NCI-H2107 (cell line): Measurements from ENCODE around the gene TPRX1.
"Not testable (repeated sequence)": the region's sequence is repeated elsewhere in the genome, so short reads cannot be mapped to it uniquely, and the experiment has no call there.

Experiments used
- DNase-seq: peaks from one replicate; lab custom pipeline; 2025; lab: John Stamatoyannopoulos, UW

The TPRX1 gene

GRCh38 chr19:47804451-47804850 lies at the start of gene TPRX1:
Gene TPRX1 (minus strand): TSS chr19:47804551. CDS start chr19:47804539, 12 bp downstream.
- DNase-seq: not testable (repeated sequence)

GRCh38 chr19:47853003-47853402 lies 48.7 kb upstream of the TPRX1 start:
- DNase-seq: no peak

GRCh38 chr19:47848823-47849473 lies 44.6 kb upstream of the TPRX1 start:
- DNase-seq: no peak

GRCh38 chr19:47848425-47848822 lies 44.1 kb upstream of the TPRX1 start:
- DNase-seq: no peak

GRCh38 chr19:47842941-47843340 lies 38.6 kb upstream of the TPRX1 start:
- DNase-seq: no peak

- DNase-seq: no peak
Measured at GRCh38 chr19:47839913-47840312, 35.6 kb upstream of the TPRX1 start.

- DNase-seq: no peak
Measured at GRCh38 chr19:47839411-47839810, 35.1 kb upstream of the TPRX1 start.

GRCh38 chr19:47836038-47836437 lies 31.7 kb upstream of the TPRX1 start:
- DNase-seq: no peak

- no peak for DNase-seq
Measured at GRCh38 chr19:47832723-47833122, 28.4 kb upstream of the TPRX1 start.

- no peak for DNase-seq
Measured at GRCh38 chr19:47826800-47827199, 22.4 kb upstream of the TPRX1 start.

- DNase-seq: no peak
Measured at GRCh38 chr19:47824396-47824795, 20.0 kb upstream of the TPRX1 start.

GRCh38 chr19:47821460-47822020 lies 17.2 kb upstream of the TPRX1 start, which contains the start of gene CRX:
Gene CRX (plus strand): TSS chr19:47821937. CDS start chr19:47834444, 12,507 bp downstream.
- no peak for DNase-seq

GRCh38 chr19:47820410-47820809 lies 16.1 kb upstream of the TPRX1 start:
- no peak for DNase-seq

GRCh38 chr19:47819858-47820257 lies 15.5 kb upstream of the TPRX1 start:
- no peak for DNase-seq

GRCh38 chr19:47818221-47818620 lies 13.9 kb upstream of the TPRX1 start:
- DNase-seq: not testable (repeated sequence)

GRCh38 chr19:47816270-47816669 lies 11.9 kb upstream of the TPRX1 start:
- DNase-seq: not testable (repeated sequence)

- no peak for DNase-seq
Measured at GRCh38 chr19:47813995-47814328, 9.6 kb upstream of the TPRX1 start.

- DNase-seq: no peak
Measured at GRCh38 chr19:47813304-47813994, 9.1 kb upstream of the TPRX1 start.

GRCh38 chr19:47806435-47806834 lies 2.1 kb upstream of the TPRX1 start:
- DNase-seq: no peak

- no peak for DNase-seq
Measured at GRCh38 chr19:47805313-47805712, 962 bp upstream of the TPRX1 start.

GRCh38 chr19:47803671-47804070 lies 680 bp downstream of the TPRX1 start:
- not testable (repeated sequence) for DNase-seq

GRCh38 chr19:47803148-47803547 lies 1.2 kb downstream of the TPRX1 start:
- DNase-seq: not testable (repeated sequence)

GRCh38 chr19:47802521-47803043 lies 1.8 kb downstream of the TPRX1 start:
- no peak for DNase-seq
